ENCODE results near the gene PTPRN2.

- no peak for TF ChIP-seq CTCF (IDR thresholded peaks at IDR 0.05; ENCODE audit: control extremely low read depth in 1 of 3, insufficient read depth in 1 of 3, low read depth in 1 of 3, low read length in 3 of 3)
- no peak for TF ChIP-seq POLR2A (IDR thresholded peaks at IDR 0.05; ENCODE audit: control extremely low read depth in 1 of 2, low read depth in 2 of 2, low read length in 2 of 2)
- TF ChIP-seq CREB1 (IDR thresholded peaks at IDR 0.05) = no peak
- TF ChIP-seq EP300 (IDR thresholded peaks at IDR 0.05; ENCODE audit: borderline replicate concordance in 1 of 2, low read depth in 2 of 2, low read length in 2 of 2) = no peak
- TF ChIP-seq JUND (IDR thresholded peaks at IDR 0.05; ENCODE audit: low read length) = no peak
Measured at GRCh38 chr7:157855452-157856213, 732.0 kb downstream of the PTPRN2 start.

Data from H1 (cell line).